Smooth muscle cell (in vitro differentiated cells): ENCODE results near the gene IGFLR1. TPM values are rescaled to one million over a fixed set of nuclear protein-coding genes. Genes with fewer than 3 reads are reported as not detected.

Source experiments
- DNase-seq: peaks from one replicate; lab custom pipeline; 2025; ENCODE audit not compliant: unreplicated experiment; lab: John Stamatoyannopoulos, UW
- H2AFZ ChIP-seq: fragments of 200-600 bp; sonication (generic); 2 replicates; pipeline ENCODE4 v1.6.0; 2016; ENCODE audit warnings: antibody characterized with exemption, low read depth, mild to moderate bottlenecking
- H3F3A ChIP-seq: fragments of 200-600 bp; sonication (generic); 2 replicates; pipeline ENCODE4 v1.6.0; 2017; ENCODE audit warnings: antibody characterized with exemption, low read depth
- H3K27ac ChIP-seq: fragments of 200-600 bp; sonication (generic); 2 replicates; pipeline ENCODE4 v1.5.1; 2016; ENCODE audit warnings: low read depth, mild to moderate bottlenecking
- H3K27me3 ChIP-seq: fragments of 200-600 bp; sonication (generic); 2 replicates; pipeline ENCODE4 v1.6.1; 2016; ENCODE audit warnings: low read depth, mild to moderate bottlenecking
- H3K36me3 ChIP-seq: fragments of 200-600 bp; sonication (generic); 2 replicates; pipeline ENCODE4 v1.5.1; 2016; ENCODE audit warnings: low read depth
- H3K4me1 ChIP-seq: fragments of 200-600 bp; sonication (generic); 2 replicates; pipeline ENCODE4 v1.5.1; 2016; ENCODE audit warnings: low read depth
- H3K4me2 ChIP-seq: fragments of 200-600 bp; sonication (generic); 2 replicates; pipeline ENCODE4 v1.6.0; 2016; ENCODE audit warnings: mild to moderate bottlenecking
- H3K4me3 ChIP-seq: fragments of 200-600 bp; sonication (generic); 2 replicates; pipeline ENCODE4 v1.5.1; 2016; ENCODE audit warnings: mild to moderate bottlenecking
- H3K79me2 ChIP-seq: fragments of 200-600 bp; sonication (generic); 2 replicates; pipeline ENCODE4 v1.6.0; 2016; ENCODE audit warnings: low read depth, mild to moderate bottlenecking
- H3K9ac ChIP-seq: fragments of 200-600 bp; sonication (generic); 2 replicates; pipeline ENCODE4 v1.6.0; 2016; ENCODE audit warnings: low read depth
- H3K9me3 ChIP-seq: fragments of 200-600 bp; sonication (generic); replicated peaks from 2 replicates; pipeline ENCODE4 v1.5.1; 2016; ENCODE audit warnings: low read depth
- H4K20me1 ChIP-seq: fragments of 200-600 bp; sonication (generic); 2 replicates; pipeline ENCODE4 v1.6.0; 2016; ENCODE audit warnings: low read depth
- WGBS: methylation state at CpG from one replicate; pipeline ENCODE4 v1.1.7; 2016; ENCODE audit warnings: low lambda C conversion rate; 5-methylcytosine and 5-hydroxymethylcytosine counted together
- polyA plus RNA-seq: library from polyadenylated mRNA; unstranded; fragments of >200 nt; fragmentation: Nextera tagmentation; extraction: Ambion mirVana; gene quantifications from 2 replicates; pipeline ENCODE4 v1.2.1, GENCODE V29; 2016
- total RNA-seq: library from RNA; depleted of rRNA; stranded (reverse); fragments of >200 nt; gene quantifications from 2 replicates; pipeline ENCODE4 v1.2.3, GENCODE V29; 2014
- TF ChIP-seq, protein P1 (sequence below): fragments of 200-600 bp; sonication (generic); IDR thresholded peaks from 2 replicates; pipeline ENCODE4 v1.5.1; 2017; ENCODE audit warnings: borderline replicate concordance, mild to moderate bottlenecking, antibody characterized with exemption; ENCODE audit not compliant: insufficient read depth, poor library complexity, severe bottlenecking

IGFLR1 gene
- total and polyA plus RNA-seq, 2 experiments from 2014 or later, result 1.2 to 1.4 TPM

GRCh38 chr19:35787227-35787799 is 45.1 kb upstream of the IGFLR1 start:
- H3K36me3 ChIP-seq, result no peaks in the 10 kb centered on the region
- H3K9ac ChIP-seq, result no peak overlapping the region
- no peak for DNase-seq
- no peak overlapping the region for H3K4me3 ChIP-seq
- 93% methylated on average over 13 of the region's 15 CpGs for WGBS
- no peaks in the 10 kb centered on the region for H3K4me1 ChIP-seq
- no peaks in the 10 kb centered on the region for H3K79me2 ChIP-seq
- no peak overlapping the region for H2AFZ ChIP-seq
- TF ChIP-seq, protein P1, sequence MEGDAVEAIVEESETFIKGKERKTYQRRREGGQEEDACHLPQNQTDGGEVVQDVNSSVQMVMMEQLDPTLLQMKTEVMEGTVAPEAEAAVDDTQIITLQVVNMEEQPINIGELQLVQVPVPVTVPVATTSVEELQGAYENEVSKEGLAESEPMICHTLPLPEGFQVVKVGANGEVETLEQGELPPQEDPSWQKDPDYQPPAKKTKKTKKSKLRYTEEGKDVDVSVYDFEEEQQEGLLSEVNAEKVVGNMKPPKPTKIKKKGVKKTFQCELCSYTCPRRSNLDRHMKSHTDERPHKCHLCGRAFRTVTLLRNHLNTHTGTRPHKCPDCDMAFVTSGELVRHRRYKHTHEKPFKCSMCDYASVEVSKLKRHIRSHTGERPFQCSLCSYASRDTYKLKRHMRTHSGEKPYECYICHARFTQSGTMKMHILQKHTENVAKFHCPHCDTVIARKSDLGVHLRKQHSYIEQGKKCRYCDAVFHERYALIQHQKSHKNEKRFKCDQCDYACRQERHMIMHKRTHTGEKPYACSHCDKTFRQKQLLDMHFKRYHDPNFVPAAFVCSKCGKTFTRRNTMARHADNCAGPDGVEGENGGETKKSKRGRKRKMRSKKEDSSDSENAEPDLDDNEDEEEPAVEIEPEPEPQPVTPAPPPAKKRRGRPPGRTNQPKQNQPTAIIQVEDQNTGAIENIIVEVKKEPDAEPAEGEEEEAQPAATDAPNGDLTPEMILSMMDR, result no peak
- H3F3A ChIP-seq, result no peaks in the 10 kb centered on the region
- H3K27me3 ChIP-seq, result no peaks in the 10 kb centered on the region
- H3K4me2 ChIP-seq, result no peak overlapping the region
- H3K27ac ChIP-seq, result no peak overlapping the region
- no peaks in the 10 kb centered on the region for H3K9me3 ChIP-seq
- no peaks in the 10 kb centered on the region for H4K20me1 ChIP-seq

DNA sequence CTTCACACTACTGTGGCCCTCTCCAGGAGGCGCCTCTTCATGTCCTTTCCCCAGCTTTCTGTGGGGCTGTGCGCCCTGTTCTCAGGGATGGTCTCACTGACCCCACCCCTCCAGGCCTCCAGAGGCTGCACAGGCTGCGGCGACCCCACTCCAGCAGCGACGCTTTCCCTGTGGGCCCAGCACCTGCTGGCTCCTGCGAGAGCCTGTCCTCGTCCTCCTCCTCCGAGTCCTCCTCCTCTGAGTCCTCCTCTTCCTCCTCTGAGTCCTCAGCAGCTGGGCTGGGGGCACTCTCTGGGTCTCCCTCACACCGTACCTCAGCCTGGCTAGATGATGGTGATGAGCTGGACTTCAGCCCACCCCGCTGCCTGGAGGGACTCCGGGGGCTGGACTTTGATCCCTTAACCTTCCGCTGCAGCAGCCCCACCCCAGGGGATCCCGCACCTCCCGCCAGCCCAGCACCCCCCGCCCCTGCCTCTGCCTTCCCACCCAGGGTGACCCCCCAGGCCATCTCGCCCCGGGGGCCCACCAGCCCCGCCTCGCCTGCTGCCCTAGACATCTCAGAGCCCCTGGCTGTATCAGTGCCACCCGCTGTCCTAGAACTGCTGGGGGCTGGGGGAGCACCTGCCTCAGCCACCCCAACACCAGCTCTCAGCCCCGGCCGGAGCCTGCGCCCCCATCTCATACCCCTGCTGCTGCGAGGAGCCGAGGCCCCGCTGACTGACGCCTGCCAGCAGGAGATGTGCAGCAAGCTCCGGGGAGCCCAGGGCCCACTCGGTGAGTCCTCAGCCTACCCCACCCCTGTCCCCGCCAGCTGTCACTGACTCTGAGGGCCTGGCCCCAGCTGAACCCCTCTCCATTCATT is 44.3 kb upstream of the IGFLR1 start:
- H3K9me3 ChIP-seq, result no peaks in the 10 kb centered on the region
- no peak overlapping the region for H3K4me2 ChIP-seq
- no peaks in the 10 kb centered on the region for H3K79me2 ChIP-seq
- H3F3A ChIP-seq, result no peaks in the 10 kb centered on the region
- H4K20me1 ChIP-seq, result no peaks in the 10 kb centered on the region
- TF ChIP-seq, protein P1, result no peak
- no peaks in the 10 kb centered on the region for H3K4me1 ChIP-seq
- 97% methylated on average over 18 of the region's 31 CpGs for WGBS
- no peaks in the 10 kb centered on the region for H3K36me3 ChIP-seq
- H3K4me3 ChIP-seq, result no peak overlapping the region
- no peaks in the 10 kb centered on the region for H3K27me3 ChIP-seq
- no peak overlapping the region for H3K27ac ChIP-seq
- no peak overlapping the region for H3K9ac ChIP-seq
- no peak for DNase-seq
- no peak overlapping the region for H2AFZ ChIP-seq

- Histone ChIP-seq H3K27me3 (no peaks in the 10 kb centered on the region), H3K4me1 (no peaks in the 10 kb centered on the region), H2AFZ (no peak overlapping the region), H3K27ac (no peak overlapping the region), H3K9me3 (no peaks in the 10 kb centered on the region), H3K79me2 (no peaks in the 10 kb centered on the region), H3K9ac (no peak overlapping the region), H3F3A (no peaks in the 10 kb centered on the region), H3K4me2 (no peak overlapping the region), H4K20me1 (no peaks in the 10 kb centered on the region), H3K36me3 (no peaks in the 10 kb centered on the region), H3K4me3 (no peak overlapping the region)
- WGBS, result 78% methylated on average over 10 of the region's 10 CpGs
- no peak for DNase-seq
- TF ChIP-seq, protein P1, result no peak
Observed at GRCh38 chr19:35785339-35785627, 43.0 kb upstream of the IGFLR1 start.
